Testis (tissue), 2 donors: Measurements from ENCODE around the gene PHRF1.

Source experiments
- CTCF ChIP-seq, 3 experiments: fragments of 450-650 bp in 2 of 3; fragments of 200-600 bp in 1 of 3; sonication (generic) in 1 of 3; IDR thresholded peaks; one replicate each; pipeline ENCODE4 v1.5.1; 2016 to 2019; ENCODE audit warnings: antibody characterized with exemption in 3 of 3, mild to moderate bottlenecking in 2 of 3, moderate library complexity in 1 of 3
- POLR2A ChIP-seq: fragments of 450-650 bp; IDR thresholded peaks from one replicate; pipeline ENCODE4 v1.6.1; 2017; ENCODE audit warnings: antibody characterized with exemption, mild to moderate bottlenecking, moderate library complexity

- no peak for TF ChIP-seq CTCF (IDR thresholded peaks at IDR 0.05)
- no peak for TF ChIP-seq POLR2A
Measured at GRCh38 chr11:529728-530411, 46.4 kb upstream of the PHRF1 start.
